ENCODE measurements around the gene SAP30BP.

SAP30BP gene

GRCh38 chr17:75670868-75671267 lies 3.7 kb downstream of the SAP30BP start:
- WGBS: 98% methylated on average over 5 of the region's 5 CpGs
- Histone ChIP-seq H3K9ac (ENCODE audit: low read length) (peak overlapping the region; percentile 8), H2BK120ac (ENCODE audit: low read depth, low read length) (no peak overlapping the region), H2BK15ac (ENCODE audit: low read depth, poor library complexity, severe bottlenecking) (no peak overlapping the region), H3K23ac (ENCODE audit: low read length in 2 of 2) (no peak overlapping the region), H3K18ac (ENCODE audit: low read depth in 1 of 2, low read length in 2 of 2) (no peak overlapping the region), H2BK12ac (ENCODE audit: low read length in 2 of 2) (no peak overlapping the region), H2BK5ac (ENCODE audit: low read depth, low read length, poor library complexity, severe bottlenecking) (no peak overlapping the region), H3K79me1 (replicated peaks; ENCODE audit: low read length, poor library complexity, severe bottlenecking) (peaks cover 12% of the 10 kb centered on the region), H2AFZ (ENCODE audit: low read depth, low read length) (no peak overlapping the region), H4K91ac (ENCODE audit: low read length) (no peak overlapping the region), H4K8ac (ENCODE audit: low read length) (no peak overlapping the region), H3K14ac (ENCODE audit: low read length in 2 of 2) (no peak overlapping the region), H3K36me3 (ENCODE audit: control insufficient read depth in 1 of 2, insufficient read depth in 2 of 2, low read depth in 1 of 2, low read length in 2 of 2) (peaks cover 37 to 56% of the 10 kb centered on the region in 2 experiments), H3K4me1 (ENCODE audit: control insufficient read depth, insufficient read depth, low read depth, low read length) (peaks cover 10% of the 10 kb centered on the region), H3K27me3 (ENCODE audit: control insufficient read depth in 1 of 2, insufficient read depth in 1 of 2, low read length in 2 of 2) (no peaks in the 10 kb centered on the region), H3K4ac (ENCODE audit: low read depth in 1 of 2, low read length in 2 of 2) (no peak overlapping the region), H2AK5ac (ENCODE audit: low read length, severe bottlenecking) (no peak overlapping the region), H3K27ac (ENCODE audit: low read length, poor library complexity, severe bottlenecking) (no peak overlapping the region), H3K4me3 (ENCODE audit: insufficient read depth in 1 of 2, low read depth in 1 of 2, low read length in 2 of 2) (no peak overlapping the region), H3K9me3 (ENCODE audit: control insufficient read depth, low read length) (no peaks in the 10 kb centered on the region), H3K4me2 (ENCODE audit: low read length, poor library complexity, severe bottlenecking) (no peak overlapping the region)
- no peak for DNase-seq

GRCh38 chr17:75672011-75672410 lies 4.9 kb downstream of the SAP30BP start:
- no peak for DNase-seq
- no peaks in the 10 kb centered on the region for H3K9me3 ChIP-seq (ENCODE audit: control insufficient read depth, low read length)
- H3K23ac ChIP-seq (ENCODE audit: low read length in 2 of 2): no peak overlapping the region
- no peak overlapping the region for H3K18ac ChIP-seq (ENCODE audit: low read depth in 1 of 2, low read length in 2 of 2)
- H2BK120ac ChIP-seq (ENCODE audit: low read depth, low read length): no peak overlapping the region
- H2AFZ ChIP-seq (ENCODE audit: low read depth, low read length): no peak overlapping the region
- no peak overlapping the region for H3K14ac ChIP-seq (ENCODE audit: low read length in 2 of 2)
- no peak overlapping the region for H3K9ac ChIP-seq (ENCODE audit: low read length)
- H4K91ac ChIP-seq (ENCODE audit: low read length): no peak overlapping the region
- no peak overlapping the region for H2BK12ac ChIP-seq (ENCODE audit: low read length in 2 of 2)
- peaks cover 5% of the 10 kb centered on the region for H3K79me1 ChIP-seq (replicated peaks; ENCODE audit: low read length, poor library complexity, severe bottlenecking)
- peaks cover 5% of the 10 kb centered on the region for H3K4me1 ChIP-seq (ENCODE audit: control insufficient read depth, insufficient read depth, low read depth, low read length)
- H3K27ac ChIP-seq (ENCODE audit: low read length, poor library complexity, severe bottlenecking): no peak overlapping the region
- H2AK5ac ChIP-seq (ENCODE audit: low read length, severe bottlenecking): no peak overlapping the region
- 98% methylated on average over 4 of the region's 5 CpGs for WGBS
- no peaks in the 10 kb centered on the region for H3K27me3 ChIP-seq (ENCODE audit: control insufficient read depth in 1 of 2, insufficient read depth in 1 of 2, low read length in 2 of 2)
- no peak overlapping the region for H3K4me2 ChIP-seq (ENCODE audit: low read length, poor library complexity, severe bottlenecking)
- H3K4me3 ChIP-seq (ENCODE audit: insufficient read depth in 1 of 2, low read depth in 1 of 2, low read length in 2 of 2): no peak overlapping the region
- H3K4ac ChIP-seq (ENCODE audit: low read depth in 1 of 2, low read length in 2 of 2): no peak overlapping the region
- no peak overlapping the region for H2BK15ac ChIP-seq (ENCODE audit: low read depth, poor library complexity, severe bottlenecking)
- no peak overlapping the region for H2BK5ac ChIP-seq (ENCODE audit: low read depth, low read length, poor library complexity, severe bottlenecking)
- no peak overlapping the region for H4K8ac ChIP-seq (ENCODE audit: low read length)
- peaks cover 37 to 66% of the 10 kb centered on the region in 2 experiments for H3K36me3 ChIP-seq (ENCODE audit: control insufficient read depth in 1 of 2, insufficient read depth in 2 of 2, low read depth in 1 of 2, low read length in 2 of 2)

DNA sequence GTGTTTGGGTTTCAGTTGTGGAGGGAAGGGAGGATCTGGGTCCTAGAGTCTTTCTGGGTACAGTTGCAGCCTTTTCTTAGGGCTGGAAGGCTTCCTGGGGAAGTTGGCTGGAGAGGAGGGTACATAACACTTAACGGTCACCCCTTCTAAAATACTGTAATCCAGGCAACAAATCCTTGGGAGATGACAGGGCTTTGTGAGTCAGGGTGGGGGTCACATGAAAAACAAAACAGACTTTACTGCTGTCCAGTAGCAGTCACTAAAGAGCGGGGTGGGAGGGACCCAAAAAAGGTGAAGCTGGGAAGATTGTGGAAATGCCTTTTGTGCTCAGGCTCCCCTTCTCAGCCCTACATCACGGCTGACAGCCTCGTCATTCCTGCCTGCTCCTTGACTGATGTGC lies 6.3 kb downstream of the SAP30BP start:
- no peak overlapping the region for H3K9ac ChIP-seq (ENCODE audit: low read length)
- no peak overlapping the region for H3K18ac ChIP-seq (ENCODE audit: low read depth in 1 of 2, low read length in 2 of 2)
- no peak overlapping the region for H3K4ac ChIP-seq (ENCODE audit: low read depth in 1 of 2, low read length in 2 of 2)
- H2AK5ac ChIP-seq (ENCODE audit: low read length, severe bottlenecking): peak overlapping the region; percentile 26
- no peak overlapping the region for H3K23ac ChIP-seq (ENCODE audit: low read length in 2 of 2)
- H4K91ac ChIP-seq (ENCODE audit: low read length): no peak overlapping the region
- H3K4me1 ChIP-seq (ENCODE audit: control insufficient read depth, insufficient read depth, low read depth, low read length): peaks cover 5% of the 10 kb centered on the region
- no peak for DNase-seq
- H2BK5ac ChIP-seq (ENCODE audit: low read depth, low read length, poor library complexity, severe bottlenecking): no peak overlapping the region
- peaks cover 7% of the 10 kb centered on the region for H3K79me1 ChIP-seq (replicated peaks; ENCODE audit: low read length, poor library complexity, severe bottlenecking)
- H4K8ac ChIP-seq (ENCODE audit: low read length): no peak overlapping the region
- no peak overlapping the region for H3K14ac ChIP-seq (ENCODE audit: low read length in 2 of 2)
- H2AFZ ChIP-seq (ENCODE audit: low read depth, low read length): no peak overlapping the region
- no peak overlapping the region for H3K4me3 ChIP-seq (ENCODE audit: insufficient read depth in 1 of 2, low read depth in 1 of 2, low read length in 2 of 2)
- H2BK120ac ChIP-seq (ENCODE audit: low read depth, low read length): no peak overlapping the region
- H2BK15ac ChIP-seq (ENCODE audit: low read depth, poor library complexity, severe bottlenecking): no peak overlapping the region
- no peak overlapping the region for H2BK12ac ChIP-seq (ENCODE audit: low read length in 2 of 2)
- H3K4me2 ChIP-seq (ENCODE audit: low read length, poor library complexity, severe bottlenecking): no peak overlapping the region
- 100% methylated on average over 1 of the region's 4 CpGs for WGBS
- peak overlapping the region; percentile 15 for H3K27ac ChIP-seq (ENCODE audit: low read length, poor library complexity, severe bottlenecking)
- H3K36me3 ChIP-seq (ENCODE audit: control insufficient read depth in 1 of 2, insufficient read depth in 2 of 2, low read depth in 1 of 2, low read length in 2 of 2): peaks cover 40 to 70% of the 10 kb centered on the region in 2 experiments
- no peaks in the 10 kb centered on the region for H3K9me3 ChIP-seq (ENCODE audit: control insufficient read depth, low read length)
- no peaks in the 10 kb centered on the region for H3K27me3 ChIP-seq (ENCODE audit: control insufficient read depth in 1 of 2, insufficient read depth in 1 of 2, low read length in 2 of 2)

DNA sequence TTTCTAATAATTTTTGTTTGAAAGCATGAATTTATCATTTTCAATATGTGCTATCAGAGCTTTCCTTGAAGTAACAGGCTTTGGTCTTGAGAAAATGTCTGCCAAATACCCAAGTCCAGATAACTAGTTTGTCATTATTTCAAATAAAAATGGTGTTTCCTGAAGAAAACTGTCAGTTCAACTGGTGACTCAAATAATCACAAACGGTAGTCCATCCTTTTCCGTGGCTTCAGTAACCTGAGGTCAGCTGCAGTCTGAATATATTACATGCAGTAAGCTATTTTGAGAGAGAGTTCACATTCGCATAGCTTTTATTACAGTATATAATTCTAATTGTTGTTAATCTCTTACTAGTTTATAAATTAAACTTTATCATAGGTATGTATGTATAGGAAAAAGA lies 9.3 kb downstream of the SAP30BP start:
- Histone ChIP-seq H2BK12ac (ENCODE audit: low read length in 2 of 2) (no peak overlapping the region), H3K9ac (ENCODE audit: low read length) (no peak overlapping the region), H2AFZ (ENCODE audit: low read depth, low read length) (no peak overlapping the region), H4K8ac (ENCODE audit: low read length) (no peak overlapping the region), H2AK5ac (ENCODE audit: low read length, severe bottlenecking) (no peak overlapping the region), H3K14ac (ENCODE audit: low read length in 2 of 2) (no peak overlapping the region), H3K4me3 (ENCODE audit: insufficient read depth in 1 of 2, low read depth in 1 of 2, low read length in 2 of 2) (no peak overlapping the region), H3K27me3 (ENCODE audit: control insufficient read depth in 1 of 2, insufficient read depth in 1 of 2, low read length in 2 of 2) (no peaks in the 10 kb centered on the region), H2BK5ac (ENCODE audit: low read depth, low read length, poor library complexity, severe bottlenecking) (no peak overlapping the region), H3K4me2 (ENCODE audit: low read length, poor library complexity, severe bottlenecking) (no peak overlapping the region), H3K79me1 (replicated peaks; ENCODE audit: low read length, poor library complexity, severe bottlenecking) (peaks cover 12% of the 10 kb centered on the region), H3K36me3 (ENCODE audit: control insufficient read depth in 1 of 2, insufficient read depth in 2 of 2, low read depth in 1 of 2, low read length in 2 of 2) (peaks cover 35 to 70% of the 10 kb centered on the region in 2 experiments), H3K18ac (ENCODE audit: low read depth in 1 of 2, low read length in 2 of 2) (no peak overlapping the region), H3K9me3 (ENCODE audit: control insufficient read depth, low read length) (no peaks in the 10 kb centered on the region), H4K91ac (ENCODE audit: low read length) (no peak overlapping the region), H3K23ac (ENCODE audit: low read length in 2 of 2) (no peak overlapping the region), H3K4ac (ENCODE audit: low read depth in 1 of 2, low read length in 2 of 2) (no peak overlapping the region), H3K4me1 (ENCODE audit: control insufficient read depth, insufficient read depth, low read depth, low read length) (peaks cover 16% of the 10 kb centered on the region), H3K27ac (ENCODE audit: low read length, poor library complexity, severe bottlenecking) (no peak overlapping the region), H2BK15ac (ENCODE audit: low read depth, poor library complexity, severe bottlenecking) (no peak overlapping the region), H2BK120ac (ENCODE audit: low read depth, low read length) (no peak overlapping the region)
- no CpG with 5 or more reads among the region's 3 CpGs for WGBS
- DNase-seq: no peak

Measured in mesenchymal stem cell (in vitro differentiated cells and primary cell).